Adrenal gland (tissue), 5 donors: ENCODE data around the gene SNAI3.

ENCODE experiments used
- POLR2A ChIP-seq, 2 donors: fragments of 450-650 bp; IDR thresholded peaks; one replicate each; pipeline ENCODE4 v1.6.1; 2017; ENCODE audit warnings: antibody characterized with exemption in 2 of 2, mild to moderate bottlenecking in 2 of 2, moderate library complexity in 1 of 2
- TF ChIP-seq, protein P1 (sequence below), 6 experiments: fragments of 450-650 bp in 4 of 6; fragments of 200-600 bp in 2 of 6; sonication (generic) in 1 of 6; IDR thresholded peaks; 1 replicate in 5 of 6; 2 replicates in 1 of 6; pipeline versions ENCODE4 v1.5.1 to v1.8.0; 2016 to 2021; ENCODE audit warnings: antibody characterized with exemption in 6 of 6, mild to moderate bottlenecking in 2 of 6, moderate library complexity in 1 of 6
- donor health status: DM: no; HTN: no; CAD: no.

DNA sequence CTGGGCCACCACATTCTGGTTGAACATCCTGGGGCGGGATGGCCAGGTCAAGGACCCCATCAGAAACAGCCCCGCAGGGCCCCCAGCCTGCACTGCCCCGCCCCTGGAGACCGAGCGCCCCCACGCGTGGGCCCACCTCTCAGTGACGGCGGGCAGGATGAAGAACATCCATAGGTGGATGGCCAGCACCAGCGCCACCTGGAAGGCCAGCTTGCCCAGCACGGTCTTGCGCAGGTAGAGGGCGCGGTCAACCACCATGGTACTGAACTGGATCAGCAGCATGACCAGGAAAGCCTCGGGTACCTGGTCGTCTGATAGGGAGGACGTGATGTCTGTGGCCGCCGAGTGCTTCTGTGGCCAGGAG is 33.6 kb upstream of the SNAI3 start:
- TF ChIP-seq, protein P1, sequence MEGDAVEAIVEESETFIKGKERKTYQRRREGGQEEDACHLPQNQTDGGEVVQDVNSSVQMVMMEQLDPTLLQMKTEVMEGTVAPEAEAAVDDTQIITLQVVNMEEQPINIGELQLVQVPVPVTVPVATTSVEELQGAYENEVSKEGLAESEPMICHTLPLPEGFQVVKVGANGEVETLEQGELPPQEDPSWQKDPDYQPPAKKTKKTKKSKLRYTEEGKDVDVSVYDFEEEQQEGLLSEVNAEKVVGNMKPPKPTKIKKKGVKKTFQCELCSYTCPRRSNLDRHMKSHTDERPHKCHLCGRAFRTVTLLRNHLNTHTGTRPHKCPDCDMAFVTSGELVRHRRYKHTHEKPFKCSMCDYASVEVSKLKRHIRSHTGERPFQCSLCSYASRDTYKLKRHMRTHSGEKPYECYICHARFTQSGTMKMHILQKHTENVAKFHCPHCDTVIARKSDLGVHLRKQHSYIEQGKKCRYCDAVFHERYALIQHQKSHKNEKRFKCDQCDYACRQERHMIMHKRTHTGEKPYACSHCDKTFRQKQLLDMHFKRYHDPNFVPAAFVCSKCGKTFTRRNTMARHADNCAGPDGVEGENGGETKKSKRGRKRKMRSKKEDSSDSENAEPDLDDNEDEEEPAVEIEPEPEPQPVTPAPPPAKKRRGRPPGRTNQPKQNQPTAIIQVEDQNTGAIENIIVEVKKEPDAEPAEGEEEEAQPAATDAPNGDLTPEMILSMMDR (IDR thresholded peaks at IDR 0.05), result no peak
- TF ChIP-seq POLR2A (IDR thresholded peaks at IDR 0.05), result no peak
